ENCODE measurements around the gene SYS1.

GRCh38 chr20:45391559-45391958, 28.6 kb downstream of the SYS1 start:
- no peak for TF ChIP-seq CTCF (conservative IDR thresholded peaks at IDR 0.05; ENCODE audit: low read depth in 2 of 2)
- TF ChIP-seq EZH2phosphoT487 (IDR thresholded peaks at IDR 0.05; ENCODE audit: unreplicated experiment), result no peak
- TF ChIP-seq JUNB (IDR thresholded peaks at IDR 0.05; ENCODE audit: unreplicated experiment), result no peak
- TF ChIP-seq CREB1 (CRISPR knock-in tag; IDR thresholded peaks at IDR 0.05; ENCODE audit: low read depth), result no peak
- TF ChIP-seq EZH2 (IDR thresholded peaks at IDR 0.05; ENCODE audit: low read depth, unreplicated experiment), result no peak
- no peak for TF ChIP-seq POLR2AphosphoS5 (IDR thresholded peaks at IDR 0.05; ENCODE audit: low read depth)
- TF ChIP-seq REST (IDR thresholded peaks at IDR 0.05; ENCODE audit: unreplicated experiment), result no peak
- TF ChIP-seq ZNF331 (CRISPR knock-in tag; IDR thresholded peaks at IDR 0.05; ENCODE audit: low read depth), result no peak
- TF ChIP-seq STAT1 (IDR thresholded peaks at IDR 0.05; ENCODE audit: unreplicated experiment), result no peak
